ENCODE measurements around the gene ZCWPW1. TPM values are rescaled to one million over a fixed set of nuclear protein-coding genes. Genes with fewer than 3 reads are reported as not detected.
A peak's percentile ranks its signal among the peaks of the same experiment; 100 is the strongest.
"Not testable (repeated sequence)": the region's sequence is repeated elsewhere in the genome, so short reads cannot be mapped to it uniquely, and the experiment has no call there.

The ZCWPW1 gene
- total RNA-seq, 2 donors from 2014 or later = 3.1 to 3.5 TPM

DNA sequence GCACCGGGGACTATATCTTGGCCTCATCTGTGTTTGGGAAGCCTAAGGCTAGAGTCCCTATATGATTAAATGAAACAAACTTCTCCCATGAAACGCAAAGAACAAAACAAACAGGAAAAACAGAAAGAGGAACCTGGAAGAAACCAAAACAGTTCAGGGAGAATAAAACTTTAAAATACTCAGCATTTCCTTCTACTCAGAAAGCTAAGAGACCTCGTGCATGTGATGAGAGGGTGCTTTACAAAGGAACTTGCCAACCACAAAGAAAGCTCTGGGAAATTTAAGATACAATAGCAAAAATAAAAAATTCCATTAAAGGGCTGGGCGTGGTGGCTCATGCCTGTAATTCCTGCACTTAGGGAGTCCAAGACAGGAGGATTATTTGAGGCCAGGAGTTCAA, 48.3 kb downstream of the ZCWPW1 start:
- Histone ChIP-seq H3K27ac (peak overlapping the region in 1 of 2 donors; percentile 59), H3K9me3 (no peaks in the 10 kb centered on the region), H3K4me1 (ENCODE audit: control insufficient read depth in 1 of 2, low read depth in 2 of 2) (no peaks in the 10 kb centered on the region), H3K4me3 (no peak overlapping the region), H3K27me3 (replicated peaks; ENCODE audit: insufficient read depth) (no peaks in the 10 kb centered on the region), H3K36me3 (no peaks in the 10 kb centered on the region)
- ATAC-seq (ENCODE audit: insufficient number of reproducible peaks, low FRiP score, low read depth) (no peak), DNase-seq (ENCODE audit: low spot score) (no peak)
- no peak for TF ChIP-seq CTCF (IDR thresholded peaks at IDR 0.05)

- TF ChIP-seq CTCF (IDR thresholded peaks at IDR 0.05) = no peak
- H3K36me3 ChIP-seq = no peaks in the 10 kb centered on the region
- DNase-seq (ENCODE audit: low spot score) (no peak), ATAC-seq (ENCODE audit: insufficient number of reproducible peaks, low FRiP score, low read depth) (no peak)
- H3K27ac ChIP-seq = no peak overlapping the region
- no peaks in the 10 kb centered on the region for H3K4me1 ChIP-seq (ENCODE audit: control insufficient read depth in 1 of 2, low read depth in 2 of 2)
- H3K9me3 ChIP-seq = no peaks in the 10 kb centered on the region
- no peak overlapping the region for H3K4me3 ChIP-seq
- H3K27me3 ChIP-seq (replicated peaks; ENCODE audit: insufficient read depth) = no peaks in the 10 kb centered on the region
Observed at GRCh38 chr7:100378114-100378755, 50.3 kb downstream of the ZCWPW1 start.

GRCh38 chr7:100376066-100376465, 52.4 kb downstream of the ZCWPW1 start:
- H3K4me3 ChIP-seq = no peak overlapping the region
- ATAC-seq (ENCODE audit: insufficient number of reproducible peaks, low FRiP score, low read depth) = no peak
- no peaks in the 10 kb centered on the region for H3K9me3 ChIP-seq
- no peak for DNase-seq (ENCODE audit: low spot score)
- no peak for TF ChIP-seq CTCF (IDR thresholded peaks at IDR 0.05)
- H3K27ac ChIP-seq = no peak overlapping the region
- H3K36me3 ChIP-seq = no peaks in the 10 kb centered on the region
- H3K27me3 ChIP-seq (replicated peaks; ENCODE audit: insufficient read depth) = no peaks in the 10 kb centered on the region
- no peaks in the 10 kb centered on the region for H3K4me1 ChIP-seq (ENCODE audit: control insufficient read depth in 1 of 2, low read depth in 2 of 2)

- Histone ChIP-seq H3K4me3 (peak overlapping the region; percentile 45), H3K4me1 (ENCODE audit: control insufficient read depth in 1 of 2, low read depth in 2 of 2) (no peaks in the 10 kb centered on the region), H3K9me3 (no peaks in the 10 kb centered on the region), H3K27ac (no peak overlapping the region), H3K27me3 (replicated peaks; ENCODE audit: insufficient read depth) (no peaks in the 10 kb centered on the region), H3K36me3 (no peaks in the 10 kb centered on the region)
- DNase-seq (ENCODE audit: low spot score) (no peak), ATAC-seq (ENCODE audit: insufficient number of reproducible peaks, low FRiP score, low read depth) (no peak)
- no peak for TF ChIP-seq CTCF (IDR thresholded peaks at IDR 0.05)
Observed at GRCh38 chr7:100374601-100375000, 53.9 kb downstream of the ZCWPW1 start.

DNA sequence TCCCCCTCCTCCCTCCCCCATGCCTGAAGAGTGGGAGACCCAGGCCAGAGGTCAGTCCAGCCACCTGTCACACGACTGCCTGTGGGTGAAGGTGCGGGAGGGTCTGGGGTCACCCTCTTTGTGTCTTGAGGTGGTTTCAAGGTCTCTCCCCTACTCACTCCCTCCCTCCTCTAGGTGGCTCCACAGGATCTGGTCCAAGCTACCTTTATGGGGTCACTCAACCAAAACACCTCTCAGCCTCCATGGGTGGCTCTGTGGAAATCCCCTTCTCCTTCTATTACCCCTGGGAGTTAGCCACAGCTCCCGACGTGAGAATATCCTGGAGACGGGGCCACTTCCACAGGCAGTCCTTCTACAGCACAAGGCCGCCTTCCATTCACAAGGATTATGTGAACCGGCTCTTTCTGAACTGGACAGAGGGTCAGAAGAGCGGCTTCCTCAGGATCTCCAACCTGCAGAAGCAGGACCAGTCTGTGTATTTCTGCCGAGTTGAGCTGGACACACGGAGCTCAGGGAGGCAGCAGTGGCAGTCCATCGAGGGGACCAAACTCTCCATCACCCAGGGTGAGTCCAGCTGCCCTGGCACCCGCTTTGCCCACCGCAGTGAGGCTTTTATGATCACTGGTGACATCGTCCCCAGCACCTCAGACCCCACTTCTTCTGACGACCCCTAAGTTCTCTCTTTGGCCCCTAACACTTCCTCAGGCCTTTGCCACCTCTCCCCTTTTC, 54.5 kb downstream of the ZCWPW1 start:
- not testable (repeated sequence) for ATAC-seq (ENCODE audit: insufficient number of reproducible peaks, low FRiP score, low read depth); H3K9me3 ChIP-seq; H3K4me1 ChIP-seq (ENCODE audit: control insufficient read depth in 1 of 2, low read depth in 2 of 2); DNase-seq (ENCODE audit: low spot score); H3K27me3 ChIP-seq (replicated peaks; ENCODE audit: insufficient read depth); H3K36me3 ChIP-seq
- H3K27ac ChIP-seq = peak overlapping the region in 1 of 2 donors; percentile 37
- peak overlapping the region; percentile 45 for H3K4me3 ChIP-seq
